OCI-LY7 (cell line): ENCODE results near the gene TMEM200B.

Experiments used
- EZH2phosphoT487 ChIP-seq: fragments of 200-600 bp; sonication (generic); IDR thresholded peaks from 2 replicates; pipeline ENCODE4 v1.6.1; 2018; ENCODE audit warnings: low read depth, borderline replicate concordance, mild to moderate bottlenecking, mixed run types, antibody characterized with exemption, low read length, moderate library complexity, mixed read lengths
- TF ChIP-seq, protein P1 (sequence below): fragments of 200-600 bp; sonication (generic); conservative IDR thresholded peaks from 2 replicates; pipeline ENCODE4 v1.5.1; 2014; ENCODE audit warnings: mild to moderate bottlenecking, antibody characterized with exemption, low read length, moderate library complexity, mixed read lengths

DNA sequence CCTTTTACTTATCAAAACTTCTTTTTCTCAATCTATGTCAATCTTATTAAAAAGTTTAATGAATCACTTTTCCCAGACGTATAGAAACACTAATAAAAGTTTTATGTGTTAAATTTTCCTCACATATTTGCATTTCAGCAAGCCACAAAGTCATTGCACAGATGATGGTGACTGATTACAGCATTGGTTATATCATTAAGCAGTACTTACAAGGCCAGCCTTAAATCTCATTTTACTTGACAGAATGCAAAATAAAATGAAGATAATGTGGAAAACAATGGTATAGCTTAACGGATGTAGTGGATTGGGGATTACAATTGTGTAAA is 39.5 kb downstream of the TMEM200B start:
- TF ChIP-seq, protein P1, sequence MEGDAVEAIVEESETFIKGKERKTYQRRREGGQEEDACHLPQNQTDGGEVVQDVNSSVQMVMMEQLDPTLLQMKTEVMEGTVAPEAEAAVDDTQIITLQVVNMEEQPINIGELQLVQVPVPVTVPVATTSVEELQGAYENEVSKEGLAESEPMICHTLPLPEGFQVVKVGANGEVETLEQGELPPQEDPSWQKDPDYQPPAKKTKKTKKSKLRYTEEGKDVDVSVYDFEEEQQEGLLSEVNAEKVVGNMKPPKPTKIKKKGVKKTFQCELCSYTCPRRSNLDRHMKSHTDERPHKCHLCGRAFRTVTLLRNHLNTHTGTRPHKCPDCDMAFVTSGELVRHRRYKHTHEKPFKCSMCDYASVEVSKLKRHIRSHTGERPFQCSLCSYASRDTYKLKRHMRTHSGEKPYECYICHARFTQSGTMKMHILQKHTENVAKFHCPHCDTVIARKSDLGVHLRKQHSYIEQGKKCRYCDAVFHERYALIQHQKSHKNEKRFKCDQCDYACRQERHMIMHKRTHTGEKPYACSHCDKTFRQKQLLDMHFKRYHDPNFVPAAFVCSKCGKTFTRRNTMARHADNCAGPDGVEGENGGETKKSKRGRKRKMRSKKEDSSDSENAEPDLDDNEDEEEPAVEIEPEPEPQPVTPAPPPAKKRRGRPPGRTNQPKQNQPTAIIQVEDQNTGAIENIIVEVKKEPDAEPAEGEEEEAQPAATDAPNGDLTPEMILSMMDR: no peak
- no peak for TF ChIP-seq EZH2phosphoT487
